IPS-18a (cell line): ENCODE measurements around the gene USO1.

Source experiments
- H3K27ac ChIP-seq: one replicate; pipeline ENCODE4 v1.5.1; 2013; ENCODE audit warnings: low read length
- H3K27me3 ChIP-seq: one replicate; pipeline ENCODE4 v1.6.1; 2013; ENCODE audit warnings: mild to moderate bottlenecking, low read length; ENCODE audit not compliant: control insufficient read depth, insufficient read depth
- H3K36me3 ChIP-seq: one replicate; pipeline ENCODE4 v1.6.1; 2013; ENCODE audit warnings: low read depth, low read length; ENCODE audit not compliant: control insufficient read depth
- H3K4me1 ChIP-seq: one replicate; pipeline ENCODE4 v1.6.1; 2013; ENCODE audit warnings: low read depth, low read length; ENCODE audit not compliant: control insufficient read depth
- H3K4me3 ChIP-seq: one replicate; pipeline ENCODE4 v1.5.1; 2013; ENCODE audit warnings: low read length
- H3K9ac ChIP-seq: one replicate; pipeline ENCODE4 v1.6.1; 2013; ENCODE audit warnings: mild to moderate bottlenecking, low read length, moderate library complexity
- H3K9me3 ChIP-seq: one replicate; pipeline ENCODE4 v1.6.1; 2013; ENCODE audit warnings: low read depth, low read length; ENCODE audit not compliant: control insufficient read depth

USO1 gene

GRCh38 chr4:75733369-75733768 is 9.0 kb downstream of the USO1 start:
- no peaks in the 10 kb centered on the region for H3K36me3 ChIP-seq
- H3K9me3 ChIP-seq: no peaks in the 10 kb centered on the region
- no peak overlapping the region for H3K9ac ChIP-seq
- H3K4me3 ChIP-seq: no peak overlapping the region
- no peaks in the 10 kb centered on the region for H3K27me3 ChIP-seq
- no peaks in the 10 kb centered on the region for H3K4me1 ChIP-seq
- no peak overlapping the region for H3K27ac ChIP-seq

- H3K4me3 ChIP-seq: no peak overlapping the region
- no peaks in the 10 kb centered on the region for H3K27me3 ChIP-seq
- no peak overlapping the region for H3K27ac ChIP-seq
- no peaks in the 10 kb centered on the region for H3K36me3 ChIP-seq
- H3K9ac ChIP-seq: no peak overlapping the region
- H3K4me1 ChIP-seq: no peaks in the 10 kb centered on the region
- H3K9me3 ChIP-seq: no peaks in the 10 kb centered on the region
These were observed 11.1 kb downstream of the USO1 start for GRCh38 chr4:75735525-75735924.

- H3K27ac ChIP-seq: no peak overlapping the region
- H3K9me3 ChIP-seq: no peaks in the 10 kb centered on the region
- no peaks in the 10 kb centered on the region for H3K27me3 ChIP-seq
- no peak overlapping the region for H3K4me3 ChIP-seq
- H3K4me1 ChIP-seq: no peaks in the 10 kb centered on the region
- H3K9ac ChIP-seq: no peak overlapping the region
- H3K36me3 ChIP-seq: no peaks in the 10 kb centered on the region
These were observed 12.5 kb downstream of the USO1 start for GRCh38 chr4:75736862-75737261.

DNA sequence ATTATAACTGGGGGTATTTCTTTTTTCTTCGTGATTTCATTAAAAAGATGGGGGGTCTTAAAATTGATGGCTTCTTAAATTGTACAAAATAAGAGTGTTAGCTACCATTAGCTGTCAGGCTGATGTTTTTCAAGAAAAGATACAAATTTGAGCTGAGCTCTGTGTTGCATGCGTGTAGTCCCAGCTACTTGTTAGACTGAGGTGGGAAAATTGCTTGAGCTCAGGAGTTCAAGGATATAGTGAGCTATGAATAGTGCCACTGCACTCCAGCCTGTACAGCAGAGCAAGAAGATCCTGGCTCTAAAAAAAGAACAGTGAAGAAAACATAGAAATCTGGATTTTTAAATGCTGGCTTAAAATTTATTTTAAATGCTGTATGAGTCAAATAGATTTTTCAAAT is 13.0 kb downstream of the USO1 start:
- H3K9me3 ChIP-seq: no peaks in the 10 kb centered on the region
- H3K27ac ChIP-seq: no peak overlapping the region
- H3K4me1 ChIP-seq: no peaks in the 10 kb centered on the region
- H3K4me3 ChIP-seq: no peak overlapping the region
- peaks cover 3% of the 10 kb centered on the region for H3K36me3 ChIP-seq
- H3K9ac ChIP-seq: no peak overlapping the region
- H3K27me3 ChIP-seq: no peaks in the 10 kb centered on the region

DNA sequence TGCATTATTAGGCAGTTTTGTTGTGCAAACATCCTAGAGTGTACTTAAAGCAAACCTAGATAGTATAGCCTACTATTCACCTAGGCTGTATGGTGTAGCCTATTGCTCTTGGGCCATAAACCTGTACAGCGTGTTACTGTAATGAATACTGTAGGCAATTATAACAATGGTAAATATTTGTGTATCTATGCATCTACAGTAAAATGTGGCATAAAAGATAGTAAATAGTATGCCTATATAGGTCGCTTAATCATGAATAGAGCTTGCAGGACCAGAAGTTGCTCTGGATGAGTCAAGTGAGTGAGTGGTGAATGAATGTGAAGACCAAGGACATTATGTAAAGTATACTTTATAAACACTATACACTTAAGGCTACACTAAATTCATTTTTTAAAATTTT is 16.6 kb downstream of the USO1 start:
- Histone ChIP-seq H3K27me3 (no peaks in the 10 kb centered on the region), H3K36me3 (peaks cover 5% of the 10 kb centered on the region), H3K4me1 (no peaks in the 10 kb centered on the region), H3K9me3 (no peaks in the 10 kb centered on the region), H3K9ac (no peak overlapping the region), H3K27ac (no peak overlapping the region), H3K4me3 (no peak overlapping the region)

- Histone ChIP-seq H3K4me1 (no peaks in the 10 kb centered on the region), H3K27me3 (no peaks in the 10 kb centered on the region), H3K27ac (no peak overlapping the region), H3K36me3 (peaks cover 5% of the 10 kb centered on the region), H3K9me3 (no peaks in the 10 kb centered on the region), H3K4me3 (no peak overlapping the region), H3K9ac (no peak overlapping the region)
These were observed 18.1 kb downstream of the USO1 start for GRCh38 chr4:75742451-75742850.

DNA sequence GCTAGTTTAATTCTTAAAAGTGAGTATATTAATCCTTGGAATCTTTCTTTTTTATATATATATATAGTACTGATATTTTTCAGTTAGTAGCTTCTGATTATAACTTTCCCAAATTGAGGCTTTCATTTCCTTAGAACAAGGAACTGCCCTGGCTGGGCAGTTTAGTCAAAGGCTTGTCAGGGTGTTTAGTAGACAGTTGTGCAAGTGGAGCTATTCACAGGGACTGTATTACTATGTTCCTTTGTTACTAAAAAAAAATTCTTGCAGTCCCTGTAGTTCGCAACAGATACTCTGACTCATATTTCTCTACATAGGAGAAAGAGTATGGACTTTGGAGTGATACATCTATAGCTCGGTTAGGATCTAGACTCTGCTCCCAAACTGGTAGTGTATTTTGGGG is 20.8 kb downstream of the USO1 start:
- no peak overlapping the region for H3K27ac ChIP-seq
- no peak overlapping the region for H3K4me3 ChIP-seq
- H3K27me3 ChIP-seq: no peaks in the 10 kb centered on the region
- H3K36me3 ChIP-seq: peaks cover 7% of the 10 kb centered on the region
- no peaks in the 10 kb centered on the region for H3K4me1 ChIP-seq
- no peaks in the 10 kb centered on the region for H3K9me3 ChIP-seq
- no peak overlapping the region for H3K9ac ChIP-seq

- no peaks in the 10 kb centered on the region for H3K9me3 ChIP-seq
- no peaks in the 10 kb centered on the region for H3K27me3 ChIP-seq
- H3K27ac ChIP-seq: no peak overlapping the region
- no peak overlapping the region for H3K4me3 ChIP-seq
- peaks cover 7% of the 10 kb centered on the region for H3K36me3 ChIP-seq
- no peak overlapping the region for H3K9ac ChIP-seq
- H3K4me1 ChIP-seq: no peaks in the 10 kb centered on the region
These were observed 21.4 kb downstream of the USO1 start for GRCh38 chr4:75745721-75746199.

DNA sequence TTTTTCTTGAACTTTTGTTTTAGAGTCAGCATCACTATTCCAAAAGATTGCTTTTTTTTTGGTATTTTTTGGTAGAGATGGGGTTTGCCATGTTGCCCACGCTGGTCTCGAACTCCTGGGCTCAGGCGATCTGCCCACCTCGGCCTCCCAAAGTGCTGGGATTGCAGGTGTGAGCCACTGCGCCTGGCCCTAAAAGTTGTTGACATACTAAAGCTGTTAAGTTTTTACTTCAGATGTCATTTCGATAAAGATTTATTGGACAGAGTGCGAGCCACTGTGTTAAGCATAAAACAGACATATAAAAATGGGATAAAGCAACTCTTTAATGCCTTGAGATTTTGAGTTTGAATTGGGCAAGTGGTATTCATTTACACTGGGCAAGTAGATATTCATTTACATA is 28.3 kb downstream of the USO1 start:
- H3K27me3 ChIP-seq: no peaks in the 10 kb centered on the region
- no peak overlapping the region for H3K4me3 ChIP-seq
- no peak overlapping the region for H3K27ac ChIP-seq
- peaks cover 31% of the 10 kb centered on the region for H3K36me3 ChIP-seq
- no peaks in the 10 kb centered on the region for H3K4me1 ChIP-seq
- no peaks in the 10 kb centered on the region for H3K9me3 ChIP-seq
- H3K9ac ChIP-seq: no peak overlapping the region

- H3K27me3 ChIP-seq: no peaks in the 10 kb centered on the region
- peaks cover 37% of the 10 kb centered on the region for H3K36me3 ChIP-seq
- H3K9me3 ChIP-seq: no peaks in the 10 kb centered on the region
- H3K4me1 ChIP-seq: no peaks in the 10 kb centered on the region
- H3K9ac ChIP-seq: no peak overlapping the region
- no peak overlapping the region for H3K27ac ChIP-seq
- no peak overlapping the region for H3K4me3 ChIP-seq
These were observed 44.7 kb downstream of the USO1 start for GRCh38 chr4:75769036-75769435.

DNA sequence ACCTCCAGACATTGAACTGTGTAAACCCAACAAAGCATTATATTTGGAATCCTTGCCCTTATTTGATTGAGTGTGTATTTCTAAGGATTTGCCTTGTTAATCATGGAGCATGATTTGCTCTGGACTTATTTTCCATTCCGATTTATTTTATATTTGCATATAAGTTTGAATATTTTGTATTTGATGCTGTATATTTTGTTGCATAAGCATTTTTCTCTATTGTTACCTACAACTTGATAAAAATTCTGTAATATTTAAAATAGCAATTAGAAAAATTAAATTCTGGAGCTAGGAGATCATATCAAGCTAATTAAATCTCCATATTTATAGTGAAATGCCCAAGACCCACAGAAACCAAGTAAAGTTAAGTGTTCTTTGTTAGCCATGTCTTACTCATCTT is 47.2 kb downstream of the USO1 start:
- Histone ChIP-seq H3K9me3 (no peaks in the 10 kb centered on the region), H3K4me1 (no peaks in the 10 kb centered on the region), H3K27ac (no peak overlapping the region), H3K4me3 (no peak overlapping the region), H3K9ac (no peak overlapping the region), H3K27me3 (no peaks in the 10 kb centered on the region), H3K36me3 (peaks cover 62% of the 10 kb centered on the region)

DNA sequence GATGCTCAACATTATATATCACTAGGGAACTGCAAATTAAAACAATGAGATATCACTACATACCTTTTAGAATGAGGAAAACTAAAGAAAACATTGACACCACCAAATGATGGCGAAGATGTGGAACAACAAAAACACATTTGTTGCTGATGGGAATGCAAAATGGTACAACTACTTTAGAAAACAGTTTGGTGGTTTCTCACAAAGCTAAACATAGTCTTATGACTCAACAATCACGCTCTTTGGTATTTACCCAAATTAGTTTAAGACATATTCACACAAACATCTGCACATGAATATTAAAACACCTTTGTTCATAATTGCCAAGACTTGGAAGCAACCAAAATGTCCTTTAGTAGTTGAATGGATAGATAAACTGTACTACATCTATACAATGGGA is 53.2 kb downstream of the USO1 start:
- H3K4me3 ChIP-seq: no peak overlapping the region
- no peak overlapping the region for H3K27ac ChIP-seq
- peaks cover 89% of the 10 kb centered on the region for H3K36me3 ChIP-seq
- no peaks in the 10 kb centered on the region for H3K4me1 ChIP-seq
- no peaks in the 10 kb centered on the region for H3K9me3 ChIP-seq
- no peak overlapping the region for H3K9ac ChIP-seq
- H3K27me3 ChIP-seq: no peaks in the 10 kb centered on the region
